ENCODE measurements around the gene BRS3.

BRS3 gene

GRCh38 chrX:136497556-136498052, 9.9 kb downstream of the BRS3 start, which contains the start of gene HTATSF1:
HTATSF1 (plus strand) TSS chrX:136497592; CDS start chrX:136497685, 93 bp downstream.
- Histone ChIP-seq H3K9ac (ENCODE audit: insufficient read length) (peak within 1 kb of the TSS; percentile 85), H3K36me3 (ENCODE audit: insufficient read depth, low read length) (peaks cover 27% of the 10 kb centered on the region), H3K4me3 (peak within 1 kb of the TSS; percentile 80), H3K9me3 (ENCODE audit: low read depth, low read length) (no peaks in the 10 kb centered on the region), H3K27ac (peak within 1 kb of the TSS; percentile 93)
- no peak for DNase-seq (ENCODE audit: low read depth, low spot score)
- TF ChIP-seq FOXP2 (optimal IDR thresholded peaks at IDR 0.05; ENCODE audit: control extremely low read depth, extremely low read length, insufficient read depth): no peak
- TF ChIP-seq POLR2AphosphoS5 (IDR thresholded peaks at IDR 0.05; ENCODE audit: borderline replicate concordance, low read depth, low read length): no peak
- TF ChIP-seq EZH2 (IDR thresholded peaks at IDR 0.05): no peak

GRCh38 chrX:136519069-136519468, 31.3 kb downstream of the BRS3 start:
- DNase-seq (ENCODE audit: low read depth, low spot score): no peak
- Histone ChIP-seq H3K36me3 (ENCODE audit: insufficient read depth, low read length) (no peaks in the 10 kb centered on the region), H3K9me3 (ENCODE audit: low read depth, low read length) (no peaks in the 10 kb centered on the region), H3K9ac (ENCODE audit: insufficient read length) (no peak overlapping the region), H3K27ac (no peak overlapping the region), H3K4me3 (no peak overlapping the region)
- TF ChIP-seq POLR2AphosphoS5 (IDR thresholded peaks at IDR 0.05; ENCODE audit: borderline replicate concordance, low read depth, low read length): no peak
- no peak for TF ChIP-seq FOXP2 (optimal IDR thresholded peaks at IDR 0.05; ENCODE audit: control extremely low read depth, extremely low read length, insufficient read depth)
- TF ChIP-seq EZH2 (IDR thresholded peaks at IDR 0.05): no peak

- H3K36me3 ChIP-seq (ENCODE audit: insufficient read depth, low read length): no peaks in the 10 kb centered on the region
- H3K9ac ChIP-seq (ENCODE audit: insufficient read length): no peak overlapping the region
- H3K4me3 ChIP-seq: no peak overlapping the region
- TF ChIP-seq POLR2AphosphoS5 (IDR thresholded peaks at IDR 0.05; ENCODE audit: borderline replicate concordance, low read depth, low read length): no peak
- TF ChIP-seq FOXP2 (optimal IDR thresholded peaks at IDR 0.05; ENCODE audit: control extremely low read depth, extremely low read length, insufficient read depth): no peak
- no peak for TF ChIP-seq EZH2 (IDR thresholded peaks at IDR 0.05)
- no peak overlapping the region for H3K27ac ChIP-seq
- H3K9me3 ChIP-seq (ENCODE audit: low read depth, low read length): no peaks in the 10 kb centered on the region
- no peak for DNase-seq (ENCODE audit: low read depth, low spot score)
These were observed 36.0 kb downstream of the BRS3 start for GRCh38 chrX:136523770-136524169.

GRCh38 chrX:136525738-136526606, 38.2 kb downstream of the BRS3 start:
- no peaks in the 10 kb centered on the region for H3K36me3 ChIP-seq (ENCODE audit: insufficient read depth, low read length)
- no peak overlapping the region for H3K4me3 ChIP-seq
- no peak for TF ChIP-seq FOXP2 (optimal IDR thresholded peaks at IDR 0.05; ENCODE audit: control extremely low read depth, extremely low read length, insufficient read depth)
- no peak for TF ChIP-seq EZH2 (IDR thresholded peaks at IDR 0.05)
- no peak for TF ChIP-seq POLR2AphosphoS5 (IDR thresholded peaks at IDR 0.05; ENCODE audit: borderline replicate concordance, low read depth, low read length)
- no peak overlapping the region for H3K27ac ChIP-seq
- DNase-seq (ENCODE audit: low read depth, low spot score): no peak
- H3K9ac ChIP-seq (ENCODE audit: insufficient read length): no peak overlapping the region
- H3K9me3 ChIP-seq (ENCODE audit: low read depth, low read length): no peaks in the 10 kb centered on the region

- DNase-seq (ENCODE audit: low read depth, low spot score): no peak
- no peaks in the 10 kb centered on the region for H3K9me3 ChIP-seq (ENCODE audit: low read depth, low read length)
- H3K36me3 ChIP-seq (ENCODE audit: insufficient read depth, low read length): no peaks in the 10 kb centered on the region
- H3K9ac ChIP-seq (ENCODE audit: insufficient read length): no peak overlapping the region
- H3K27ac ChIP-seq: no peak overlapping the region
- TF ChIP-seq EZH2 (IDR thresholded peaks at IDR 0.05) (no peak), POLR2AphosphoS5 (IDR thresholded peaks at IDR 0.05; ENCODE audit: borderline replicate concordance, low read depth, low read length) (no peak), FOXP2 (optimal IDR thresholded peaks at IDR 0.05; ENCODE audit: control extremely low read depth, extremely low read length, insufficient read depth) (no peak)
- no peak overlapping the region for H3K4me3 ChIP-seq
These were observed 41.0 kb downstream of the BRS3 start for GRCh38 chrX:136528645-136529315.

- no peak for DNase-seq (ENCODE audit: low read depth, low spot score)
- Histone ChIP-seq H3K4me3 (no peak overlapping the region), H3K36me3 (ENCODE audit: insufficient read depth, low read length) (no peaks in the 10 kb centered on the region), H3K9ac (ENCODE audit: insufficient read length) (no peak overlapping the region), H3K9me3 (ENCODE audit: low read depth, low read length) (no peaks in the 10 kb centered on the region), H3K27ac (no peak overlapping the region)
- TF ChIP-seq POLR2AphosphoS5 (IDR thresholded peaks at IDR 0.05; ENCODE audit: borderline replicate concordance, low read depth, low read length): no peak
- TF ChIP-seq EZH2 (IDR thresholded peaks at IDR 0.05): no peak
- TF ChIP-seq FOXP2 (optimal IDR thresholded peaks at IDR 0.05; ENCODE audit: control extremely low read depth, extremely low read length, insufficient read depth): no peak
These were observed 42.0 kb downstream of the BRS3 start for GRCh38 chrX:136529795-136530194.

- Histone ChIP-seq H3K4me3 (no peak within 1 kb of the TSS), H3K9ac (ENCODE audit: insufficient read length) (no peak within 1 kb of the TSS), H3K9me3 (ENCODE audit: low read depth, low read length) (no peaks in the 10 kb centered on the region), H3K36me3 (ENCODE audit: insufficient read depth, low read length) (no peaks in the 10 kb centered on the region), H3K27ac (no peak within 1 kb of the TSS)
- no peak for DNase-seq (ENCODE audit: low read depth, low spot score)
- TF ChIP-seq POLR2AphosphoS5 (IDR thresholded peaks at IDR 0.05; ENCODE audit: borderline replicate concordance, low read depth, low read length) (no peak), FOXP2 (optimal IDR thresholded peaks at IDR 0.05; ENCODE audit: control extremely low read depth, extremely low read length, insufficient read depth) (no peak), EZH2 (IDR thresholded peaks at IDR 0.05) (no peak)
These were observed 44.2 kb downstream of the BRS3 start, which contains the start of gene VGLL1 for GRCh38 chrX:136531951-136532350. VGLL1 (plus strand) TSS chrX:136532215; CDS start chrX:136536021, 3,806 bp downstream.

- Histone ChIP-seq H3K9ac (ENCODE audit: insufficient read length) (no peak overlapping the region), H3K27ac (no peak overlapping the region), H3K4me3 (no peak overlapping the region), H3K36me3 (ENCODE audit: insufficient read depth, low read length) (no peaks in the 10 kb centered on the region), H3K9me3 (ENCODE audit: low read depth, low read length) (no peaks in the 10 kb centered on the region)
- DNase-seq (ENCODE audit: low read depth, low spot score): no peak
- no peak for TF ChIP-seq EZH2 (IDR thresholded peaks at IDR 0.05)
- TF ChIP-seq FOXP2 (optimal IDR thresholded peaks at IDR 0.05; ENCODE audit: control extremely low read depth, extremely low read length, insufficient read depth): no peak
- no peak for TF ChIP-seq POLR2AphosphoS5 (IDR thresholded peaks at IDR 0.05; ENCODE audit: borderline replicate concordance, low read depth, low read length)
These were observed 46.4 kb downstream of the BRS3 start for GRCh38 chrX:136534131-136534530.
